Erythroblast (primary cell): ENCODE results near the gene TMC8.

ENCODE experiments used
- GATA1 ChIP-seq: IDR thresholded peaks from 2 replicates; pipeline ENCODE4 v1.6.1; 2011; ENCODE audit warnings: low read depth, mild to moderate bottlenecking, control low read depth, low read length, moderate library complexity
- POLR2A ChIP-seq: IDR thresholded peaks from 2 replicates; pipeline ENCODE4 v1.6.1; 2011; ENCODE audit warnings: mild to moderate bottlenecking, low read length

GRCh38 chr17:78184351-78184750 is 53.8 kb downstream of the TMC8 start:
- TF ChIP-seq POLR2A: no peak
- no peak for TF ChIP-seq GATA1
